Left kidney (tissue), 2 donors: Measurements from ENCODE around the gene JUNB. TPM values are rescaled to one million over a fixed set of nuclear protein-coding genes. Genes with fewer than 3 reads are reported as not detected.
"Not testable (repeated sequence)": the region's sequence is repeated elsewhere in the genome, so short reads cannot be mapped to it uniquely, and the experiment has no call there.

ENCODE experiments used
- DNase-seq: peaks from one replicate; pipeline ENCODE4 v3.0.0-alpha.2; 2013
- polyA plus RNA-seq: library from polyadenylated mRNA; unstranded; fragments of 120-200 nt; gene quantifications from one replicate; pipeline ENCODE4 v1.2.1, GENCODE V29; 2013; ENCODE audit not compliant: insufficient read length

Gene JUNB
- polyA plus RNA-seq, 1 donor = 22.7 TPM

- DNase-seq = no peak
Measured at GRCh38 chr19:12788682-12789097, 2.6 kb upstream of the JUNB start.

DNA sequence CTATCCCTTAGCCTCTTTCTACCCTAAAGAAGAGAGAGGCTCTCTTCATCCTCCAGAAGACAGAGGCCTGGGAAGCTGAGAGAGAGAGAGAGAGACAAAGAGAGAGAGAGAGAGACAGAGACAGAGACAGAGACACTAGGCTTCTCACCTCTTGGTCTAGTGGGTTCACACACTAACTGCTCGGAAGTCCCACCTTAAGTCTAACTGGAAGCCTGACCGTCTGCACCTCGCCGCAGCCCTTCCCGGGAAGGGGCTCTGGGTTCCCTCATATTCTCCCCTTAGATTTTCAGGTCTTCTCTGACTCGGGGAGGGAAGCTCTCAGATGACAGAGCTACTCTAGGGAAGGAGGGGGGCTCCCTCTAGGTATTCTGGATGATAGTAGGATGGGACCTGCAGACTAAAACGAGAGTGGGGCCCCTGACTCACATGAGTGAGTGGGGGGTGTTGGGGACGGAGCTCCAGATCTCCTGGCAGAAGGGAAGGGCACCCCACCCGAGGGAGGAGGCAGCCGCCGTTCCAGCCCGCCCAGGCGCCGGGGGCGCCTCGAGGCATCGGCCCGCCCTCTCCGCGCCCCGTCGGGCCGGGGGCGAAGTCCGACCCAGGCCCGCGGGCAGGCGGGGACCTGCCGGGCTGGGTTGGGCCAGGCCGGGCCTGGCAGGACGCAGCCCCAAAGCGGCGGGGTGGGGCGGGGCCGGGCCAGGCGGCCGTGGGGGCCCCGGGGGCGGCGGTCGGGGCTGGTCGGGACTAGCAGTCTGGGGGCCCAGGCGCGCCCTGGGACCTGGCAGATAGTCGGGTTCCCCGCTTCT, 2.0 kb upstream of the JUNB start:
- no peak for DNase-seq

GRCh38 chr19:12789904-12790619, 1.2 kb upstream of the JUNB start:
- DNase-seq = peak; percentile 94

GRCh38 chr19:12790628-12791344, 500 bp upstream of the JUNB start:
- DNase-seq = no peak

- DNase-seq = no peak
Measured at GRCh38 chr19:12792051-12792852, 966 bp downstream of the JUNB start.

DNA sequence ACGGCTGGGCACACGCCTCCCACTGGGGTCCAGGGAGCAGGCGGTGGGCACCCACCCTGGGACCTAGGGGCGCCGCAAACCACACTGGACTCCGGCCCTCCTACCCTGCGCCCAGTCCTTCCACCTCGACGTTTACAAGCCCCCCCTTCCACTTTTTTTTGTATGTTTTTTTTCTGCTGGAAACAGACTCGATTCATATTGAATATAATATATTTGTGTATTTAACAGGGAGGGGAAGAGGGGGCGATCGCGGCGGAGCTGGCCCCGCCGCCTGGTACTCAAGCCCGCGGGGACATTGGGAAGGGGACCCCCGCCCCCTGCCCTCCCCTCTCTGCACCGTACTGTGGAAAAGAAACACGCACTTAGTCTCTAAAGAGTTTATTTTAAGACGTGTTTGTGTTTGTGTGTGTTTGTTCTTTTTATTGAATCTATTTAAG, 1.6 kb downstream of the JUNB start:
- DNase-seq = no peak

DNA sequence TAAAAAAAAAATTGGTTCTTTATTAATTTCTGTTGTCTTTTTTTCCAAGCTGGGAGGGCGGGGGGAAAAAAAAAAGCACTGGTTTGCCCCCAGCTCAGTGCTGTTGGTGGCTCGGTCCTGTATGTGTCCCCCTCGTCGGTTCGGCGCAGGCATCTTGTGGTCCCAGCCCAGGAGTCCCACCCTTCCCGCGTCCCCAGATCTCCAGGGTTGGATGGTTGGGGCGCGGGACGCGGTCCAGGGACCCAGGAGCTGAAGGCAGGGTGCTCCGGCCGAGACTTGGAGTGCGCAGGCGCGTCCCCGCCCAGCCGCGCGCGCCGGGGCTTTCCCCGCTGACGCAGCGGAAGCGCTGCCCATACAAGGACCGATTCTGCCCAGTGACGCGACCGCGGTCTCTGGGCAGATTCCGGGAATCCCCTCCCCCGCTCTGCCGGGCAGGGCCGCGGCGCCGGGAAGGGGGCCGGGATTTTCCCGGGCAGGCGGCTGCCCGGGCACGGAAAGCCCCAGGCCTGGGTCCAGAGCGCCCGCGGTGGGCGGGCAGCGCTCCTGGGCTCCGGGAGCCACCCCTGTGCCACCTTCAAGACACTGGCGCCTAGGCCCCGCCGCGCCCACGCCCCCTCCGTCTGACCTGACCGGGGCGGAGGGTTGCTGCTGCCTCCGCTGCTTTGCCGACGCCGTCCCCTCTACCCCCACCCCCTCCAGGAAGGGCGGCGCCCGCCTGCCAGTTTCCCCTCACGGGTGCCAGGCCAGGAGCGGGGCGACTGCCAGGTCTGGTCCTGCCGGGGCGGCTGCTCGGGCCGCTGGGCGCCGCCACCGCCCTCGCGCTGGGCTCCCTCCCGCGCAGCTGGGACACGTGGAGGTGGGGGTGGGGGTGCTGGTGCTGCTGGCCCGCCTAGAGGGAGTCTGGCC, 2.3 kb downstream of the JUNB start:
- peak; percentile 93 for DNase-seq

DNA sequence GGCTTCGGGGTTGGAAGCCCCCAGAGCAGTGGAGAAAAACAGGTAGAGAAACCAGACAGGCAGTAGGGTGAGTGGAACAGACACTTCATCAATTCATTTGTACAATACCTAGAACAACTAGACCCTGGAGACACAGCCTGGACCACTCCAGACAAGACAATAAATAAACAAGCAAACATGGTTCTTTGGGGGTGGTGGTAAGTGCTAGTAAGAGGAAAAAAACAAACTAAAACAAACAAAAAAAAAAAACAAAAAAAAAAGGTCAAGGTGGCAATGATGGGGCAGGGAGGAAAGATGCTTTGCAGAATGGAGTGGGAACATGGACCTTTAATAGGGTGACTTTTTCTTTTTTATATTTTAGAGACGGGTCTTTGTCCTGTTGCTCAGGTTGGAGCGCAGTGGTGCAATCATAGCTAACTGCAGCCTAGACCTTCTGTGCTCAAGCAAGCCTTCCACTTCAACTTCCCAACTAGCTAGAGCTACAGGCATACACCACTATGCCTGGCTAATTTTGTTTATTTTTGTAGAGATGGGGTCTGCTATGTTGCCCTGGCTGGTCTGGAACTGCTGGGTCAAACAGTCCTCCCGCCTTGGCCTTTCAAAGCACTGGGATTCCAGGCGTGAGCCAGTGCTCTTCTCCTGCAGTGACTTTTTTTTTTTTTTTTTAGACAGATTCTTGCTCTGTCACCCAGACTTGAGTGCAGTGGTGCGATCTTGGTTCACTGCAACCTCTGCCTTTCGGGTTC, 3.1 kb downstream of the JUNB start:
- DNase-seq = no peak

GRCh38 chr19:12794971-12795381, 3.7 kb downstream of the JUNB start:
- DNase-seq = no peak

GRCh38 chr19:12796146-12797071, 5.1 kb downstream of the JUNB start:
- no peak for DNase-seq

DNA sequence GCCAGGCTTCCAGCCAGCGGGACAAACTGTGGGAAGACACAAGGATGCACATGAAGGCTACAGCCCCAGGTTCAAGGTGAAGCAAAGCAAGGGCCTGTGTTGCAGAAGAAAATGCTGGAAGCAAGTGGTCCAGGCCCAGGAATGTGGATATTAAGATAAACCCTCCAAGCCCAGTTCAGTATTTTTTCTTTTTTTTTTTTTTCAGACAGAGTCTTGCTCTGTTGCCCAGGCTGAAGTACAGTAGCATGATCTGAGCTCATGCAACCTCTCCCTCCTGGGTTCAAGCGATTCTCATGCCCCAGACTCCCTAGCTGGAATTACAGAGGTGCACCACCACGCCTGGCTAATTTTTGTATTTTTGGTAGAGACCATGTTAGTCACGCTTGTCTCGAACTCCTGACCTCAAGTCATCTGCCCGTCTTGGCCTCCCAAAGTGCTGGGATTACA, 5.9 kb downstream of the JUNB start:
- DNase-seq = no peak

DNA sequence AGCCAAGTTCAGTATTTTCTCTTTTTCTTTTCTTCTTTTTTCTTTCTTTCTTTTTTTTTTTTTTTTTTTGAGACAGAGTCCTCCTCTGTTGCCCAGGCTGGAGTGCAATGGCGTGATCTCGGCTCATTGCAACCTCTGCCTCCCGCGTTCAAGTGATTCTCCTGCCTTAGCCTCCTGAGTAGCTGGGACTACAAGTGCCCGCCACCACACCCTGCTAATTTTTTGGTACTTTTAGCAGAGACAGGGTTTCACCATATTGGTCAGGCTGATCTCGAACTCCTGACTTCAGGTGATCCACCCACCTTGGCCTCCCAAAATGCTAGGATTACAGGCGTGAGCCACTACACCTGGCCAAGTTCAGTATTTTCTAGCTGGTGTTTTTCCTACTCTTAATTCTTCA, 6.3 kb downstream of the JUNB start:
- not testable (repeated sequence) for DNase-seq

DNA sequence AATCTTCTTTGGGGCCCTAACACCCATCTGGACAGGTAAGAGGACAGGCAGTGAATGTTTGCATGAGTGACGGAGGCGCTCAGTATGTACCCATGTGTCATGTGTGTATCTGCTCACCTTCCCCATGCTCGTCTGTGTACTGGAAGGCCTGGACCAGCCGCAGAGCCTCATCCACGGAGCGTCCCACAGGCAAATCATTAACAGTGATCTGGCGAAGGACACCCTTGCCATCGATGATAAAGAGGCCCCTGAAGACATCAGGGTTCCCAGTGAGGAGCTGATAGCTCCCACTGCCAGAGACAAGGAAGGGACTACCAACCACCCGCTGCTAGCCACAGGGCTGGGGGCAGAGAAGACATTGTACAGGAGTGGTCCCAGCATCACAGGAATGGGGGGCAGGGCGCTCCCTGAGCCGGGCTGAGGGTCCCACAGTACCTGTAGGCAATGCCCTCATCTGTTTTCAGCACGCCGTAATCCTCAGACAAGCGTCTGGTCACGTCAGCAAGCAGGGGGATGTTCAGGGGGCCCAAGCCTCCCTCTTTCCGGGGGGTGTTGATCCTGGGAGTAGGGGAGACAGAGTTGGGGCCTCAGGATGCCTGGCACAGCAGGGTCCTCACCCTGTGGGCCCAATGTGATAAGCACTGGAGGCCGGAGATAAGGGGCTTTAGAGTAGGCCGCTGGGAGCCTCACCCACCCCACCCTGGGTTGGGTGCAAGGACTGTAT, 8.6 kb downstream of the JUNB start:
- no peak for DNase-seq

GRCh38 chr19:12800466-12800770, 9.1 kb downstream of the JUNB start:
- DNase-seq = no peak

DNA sequence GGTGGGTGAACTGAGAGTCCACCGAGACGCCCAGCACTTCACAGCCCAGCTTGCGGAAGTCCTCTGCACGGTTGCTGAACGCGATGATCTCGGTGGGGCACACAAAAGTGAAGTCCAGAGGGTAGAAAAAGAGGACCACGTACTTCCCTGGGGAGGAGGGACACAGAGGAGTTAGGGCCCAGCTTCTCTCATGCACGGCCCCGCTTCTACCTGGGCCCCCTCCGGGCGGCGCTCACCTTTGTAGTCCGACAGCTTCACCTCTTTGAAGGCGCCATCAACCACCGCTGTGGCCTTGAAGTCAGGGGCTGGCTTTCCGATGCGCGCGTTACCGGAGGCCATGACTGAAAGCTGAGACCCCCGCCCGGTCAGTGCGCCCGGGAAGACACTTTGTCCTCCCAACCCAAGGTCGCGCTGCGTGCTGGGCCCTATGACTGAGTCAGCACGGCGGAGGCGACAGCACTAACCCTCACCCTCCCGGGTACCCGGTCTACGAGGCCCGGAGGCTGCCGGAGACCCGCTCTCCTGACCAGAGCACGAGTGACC, 9.7 kb downstream of the JUNB start:
- DNase-seq = no peak

GRCh38 chr19:12801466-12802266, 10.4 kb downstream of the JUNB start, which contains the start of the genes PRDX2 and THSD8:
PRDX2 (minus strand) TSS chr19:12801800; CDS start chr19:12801261, 539 bp downstream.
THSD8 (plus strand) TSS chr19:12802069; CDS start chr19:12802072, 3 bp downstream.
- peak; percentile 81 for DNase-seq
